IPS-11a (cell line): Measurements from ENCODE around the gene AKR1A1.
"Not testable (repeated sequence)": the region's sequence is repeated elsewhere in the genome, so short reads cannot be mapped to it uniquely, and the experiment has no call there.

Experiments used
- H3K4me3 ChIP-seq: one replicate; pipeline ENCODE4 v1.5.1; 2013; ENCODE audit warnings: low read depth, low read length, control low read depth

AKR1A1 gene

DNA sequence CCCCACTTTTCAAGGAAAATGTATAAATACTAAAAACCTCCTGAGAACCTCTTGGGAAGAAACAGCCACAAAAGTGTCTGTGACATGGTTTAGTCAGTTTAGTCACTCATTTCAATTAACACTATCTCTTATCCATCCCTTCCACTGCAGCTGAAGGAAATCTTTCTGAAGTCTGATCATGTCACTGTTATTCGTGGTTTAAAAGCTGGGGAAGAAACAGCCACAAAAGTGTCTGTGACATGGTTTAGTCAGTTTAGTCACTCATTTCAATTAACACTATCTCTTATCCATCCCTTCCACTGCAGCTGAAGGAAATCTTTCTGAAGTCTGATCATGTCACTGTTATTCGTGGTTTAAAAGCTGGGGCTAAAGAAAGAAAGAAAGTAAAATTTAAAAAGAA lies 27.1 kb upstream of the AKR1A1 start:
- not testable (repeated sequence) for H3K4me3 ChIP-seq

DNA sequence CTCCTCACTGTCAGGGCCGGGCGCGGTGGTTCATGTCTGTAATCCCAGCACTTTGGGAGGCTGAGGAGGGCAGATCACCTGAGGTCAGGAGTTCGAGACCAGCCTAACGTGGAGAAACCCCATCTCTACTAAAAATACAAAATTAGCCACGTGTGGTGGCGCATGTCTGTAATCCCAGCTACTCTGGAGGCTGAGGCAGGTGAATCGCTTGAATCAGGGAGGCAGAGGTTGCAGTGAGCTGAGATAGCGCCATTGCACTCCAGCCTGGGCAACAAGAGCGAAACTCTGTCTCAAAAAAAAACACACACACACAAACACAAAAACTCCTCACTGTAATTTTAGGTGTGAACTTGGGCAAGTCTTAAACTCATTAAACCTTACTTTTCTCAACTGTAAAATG lies 26.7 kb upstream of the AKR1A1 start:
- H3K4me3 ChIP-seq, result not testable (repeated sequence)

DNA sequence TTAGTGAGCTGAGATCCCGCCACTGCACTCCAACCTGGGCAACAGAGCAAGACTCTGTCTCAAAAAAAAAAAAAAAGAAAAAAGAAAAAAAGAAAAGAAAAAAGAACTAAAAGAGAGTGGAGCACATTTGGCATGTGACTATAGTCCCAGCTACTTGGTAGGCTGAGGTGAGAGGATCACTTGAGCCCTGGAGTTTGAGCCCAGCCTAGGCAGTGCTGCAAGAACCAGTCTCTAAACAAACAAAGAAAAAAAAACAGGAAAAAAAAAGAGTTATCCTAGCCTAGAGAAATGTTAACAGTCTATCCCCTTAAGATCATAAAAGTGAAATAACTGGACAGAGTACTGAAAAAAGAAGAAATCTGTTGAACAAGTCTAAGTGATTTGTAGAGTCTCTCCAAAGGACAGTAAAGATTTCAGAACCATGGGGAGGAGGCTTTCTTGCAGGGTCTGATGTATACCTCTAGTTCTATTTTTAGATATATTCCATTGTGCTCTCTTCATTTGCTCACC lies 24.4 kb upstream of the AKR1A1 start:
- no peak overlapping the region for H3K4me3 ChIP-seq

DNA sequence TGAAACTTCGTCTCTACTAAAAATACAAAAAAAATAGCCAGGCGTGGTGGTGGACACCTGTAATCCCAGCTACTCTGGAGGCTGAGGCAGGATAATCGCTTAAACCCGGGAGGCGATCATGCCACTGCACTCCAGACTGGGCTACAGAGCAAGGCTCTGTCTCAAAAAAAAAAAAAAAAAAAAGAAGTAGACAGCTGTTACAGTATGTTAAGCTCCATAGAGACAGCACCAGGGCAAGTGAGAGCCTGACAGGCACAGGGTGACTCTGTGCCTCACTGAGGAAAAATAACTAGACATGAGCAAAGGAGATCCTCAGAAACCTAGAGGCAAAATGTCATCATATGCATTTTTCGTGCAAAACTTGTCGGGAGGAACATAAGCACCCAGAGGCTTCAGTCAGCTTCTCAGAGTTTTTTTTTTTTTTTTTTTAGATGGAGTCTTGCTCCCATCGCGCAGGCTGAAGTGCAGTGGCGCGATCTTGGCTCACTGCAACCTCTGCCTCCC lies 19.9 kb upstream of the AKR1A1 start:
- H3K4me3 ChIP-seq, result no peak overlapping the region

DNA sequence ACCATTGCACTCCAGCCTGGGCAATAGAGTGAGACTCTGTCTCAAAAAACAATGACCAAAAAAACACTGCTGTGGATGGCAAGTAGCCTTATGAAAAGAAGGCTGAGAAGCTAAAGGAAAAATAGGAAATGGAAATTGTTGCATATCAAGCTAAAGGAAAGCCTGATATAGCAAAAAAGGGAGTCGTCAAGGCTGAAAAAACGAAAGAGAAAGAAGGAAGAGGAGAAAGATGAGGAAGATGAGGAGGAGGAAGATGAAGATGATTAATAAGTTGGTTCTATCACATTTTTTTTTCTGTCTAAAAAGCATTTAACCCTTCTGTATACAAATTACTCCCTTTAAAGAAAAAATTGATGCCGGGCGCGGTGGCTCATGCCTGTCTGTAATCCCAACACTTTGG lies 18.8 kb upstream of the AKR1A1 start:
- no peak overlapping the region for H3K4me3 ChIP-seq

DNA sequence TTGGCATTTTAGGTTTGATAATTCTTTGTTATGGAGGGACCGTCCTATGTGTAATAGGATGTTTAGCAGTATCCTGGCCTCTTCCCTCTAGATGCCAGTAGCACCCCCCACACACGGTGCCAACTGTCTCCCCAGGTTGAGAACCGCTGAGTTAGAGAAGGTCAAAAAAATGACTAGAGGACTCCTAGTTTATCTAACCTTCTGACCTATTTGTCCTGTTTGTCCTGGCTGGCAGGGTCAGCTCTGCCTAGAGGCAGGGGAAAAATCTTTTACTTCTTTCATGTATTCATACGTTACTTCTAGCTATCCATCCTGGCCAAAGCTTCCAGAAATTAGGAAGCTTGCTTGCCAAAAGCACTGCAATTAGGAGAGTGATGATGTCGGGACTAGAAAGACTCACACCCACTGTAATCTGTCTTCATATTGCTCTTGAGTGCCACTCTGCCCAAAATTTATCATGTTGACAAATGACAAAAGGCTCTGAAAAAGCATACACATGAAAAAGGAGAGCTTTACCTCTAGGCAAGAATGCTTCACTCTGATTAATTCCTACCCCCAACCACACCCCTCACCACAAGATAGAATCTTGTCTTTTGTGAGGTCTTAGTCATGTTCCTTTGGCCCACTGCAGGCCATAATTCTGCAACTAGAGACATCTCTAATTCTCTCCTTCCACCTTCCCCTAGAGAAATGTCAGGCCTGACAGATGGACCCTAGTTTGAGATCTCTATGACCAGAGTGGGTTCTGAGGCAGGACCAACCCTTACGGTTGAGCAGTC lies 14.4 kb upstream of the AKR1A1 start:
- H3K4me3 ChIP-seq, result no peak overlapping the region

DNA sequence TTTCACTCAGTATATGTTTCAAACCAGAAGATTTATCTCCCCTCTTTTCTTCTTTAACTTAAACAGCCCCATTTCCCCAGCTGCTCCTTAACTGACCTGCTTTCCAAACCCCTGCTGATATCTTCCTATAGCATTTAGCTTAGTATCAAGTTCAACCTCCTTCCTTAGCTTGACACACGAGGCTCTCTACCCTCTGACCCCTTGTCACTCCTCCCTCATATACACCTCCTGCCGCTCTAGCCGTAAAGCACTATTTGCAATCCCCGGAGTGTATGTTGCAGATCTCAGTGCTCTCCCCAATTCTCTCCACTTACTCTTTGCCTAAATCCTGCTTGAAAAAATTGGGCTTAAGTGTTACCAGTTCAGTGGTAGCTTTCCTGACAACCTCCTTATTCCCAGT lies 13.7 kb upstream of the AKR1A1 start:
- no peak overlapping the region for H3K4me3 ChIP-seq

DNA sequence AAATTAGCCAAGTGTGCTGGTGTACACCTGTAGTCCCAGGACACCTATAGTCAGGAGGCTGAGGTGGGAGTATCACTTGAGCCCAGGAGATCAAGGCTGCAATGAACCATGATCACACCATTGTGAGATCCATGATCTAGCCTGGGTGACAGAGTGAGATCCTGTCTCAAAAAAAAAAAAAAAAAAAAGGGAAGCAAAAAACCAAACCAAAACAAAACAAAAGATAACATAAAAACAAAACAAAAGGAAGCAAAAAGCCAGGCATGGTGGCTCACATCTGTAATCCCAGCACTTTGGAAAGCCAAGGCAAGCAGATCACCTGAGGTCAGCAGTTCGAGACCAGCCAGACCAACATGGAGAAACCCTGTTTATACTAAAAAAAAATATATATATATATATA lies 9.4 kb upstream of the AKR1A1 start:
- H3K4me3 ChIP-seq, result no peak overlapping the region

DNA sequence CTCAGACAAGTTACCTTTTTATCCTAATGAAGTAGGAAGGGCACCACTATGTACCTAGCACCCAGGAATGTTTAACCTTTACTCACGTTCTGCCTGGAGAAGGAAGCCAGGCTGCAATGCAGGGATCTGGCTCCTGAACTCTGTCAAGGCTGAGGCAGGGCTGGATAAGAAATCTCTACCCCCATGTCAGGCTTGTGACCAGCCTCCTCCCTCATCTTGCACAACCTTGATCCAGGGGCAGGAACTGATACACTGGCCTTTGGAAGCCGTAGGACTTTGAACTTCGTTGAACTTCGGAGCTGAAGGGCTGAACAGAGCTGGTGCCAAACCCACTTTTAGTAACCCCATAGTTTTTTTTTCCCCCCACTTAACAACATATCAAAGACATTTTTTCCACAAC lies 8.0 kb upstream of the AKR1A1 start:
- no peak overlapping the region for H3K4me3 ChIP-seq

DNA sequence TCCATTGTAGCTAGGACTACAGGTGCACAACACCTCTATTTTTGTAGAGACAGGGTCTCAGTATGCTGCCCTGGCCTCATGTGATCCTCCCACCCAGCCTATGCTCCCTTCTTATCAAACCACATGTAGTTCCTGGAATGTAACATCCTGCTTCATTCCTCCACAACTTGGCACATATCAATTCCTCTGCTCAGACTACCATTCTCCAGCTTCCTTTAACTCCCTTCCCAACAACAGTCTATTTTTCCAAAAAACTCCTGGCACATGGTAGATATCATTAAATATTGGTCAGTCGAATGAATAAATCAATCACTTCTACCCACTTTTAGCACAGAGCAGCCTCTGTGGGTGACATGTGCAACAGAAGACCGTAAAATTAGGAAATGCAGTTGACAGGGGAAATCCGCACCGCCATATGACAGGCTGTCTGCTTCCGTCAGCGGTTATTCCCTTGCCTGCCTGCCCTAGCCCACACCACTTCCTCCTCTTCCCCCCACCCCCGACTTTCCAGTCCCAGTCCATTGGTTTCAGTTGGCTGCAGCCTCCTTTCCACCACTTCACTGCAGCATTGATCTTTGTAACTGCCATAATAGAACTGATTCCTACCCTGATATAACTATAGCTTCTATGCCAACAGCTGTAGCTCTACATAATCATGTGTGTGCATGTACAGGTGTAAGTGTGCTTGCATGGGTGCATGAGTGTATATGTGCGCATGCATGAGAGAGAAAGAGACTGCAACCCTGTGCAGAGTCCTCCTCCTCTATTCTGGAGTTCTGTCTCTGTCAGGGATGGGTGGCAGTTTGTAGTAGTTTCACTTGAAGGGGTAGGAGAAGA lies 6.8 kb upstream of the AKR1A1 start:
- H3K4me3 ChIP-seq, result no peak overlapping the region

DNA sequence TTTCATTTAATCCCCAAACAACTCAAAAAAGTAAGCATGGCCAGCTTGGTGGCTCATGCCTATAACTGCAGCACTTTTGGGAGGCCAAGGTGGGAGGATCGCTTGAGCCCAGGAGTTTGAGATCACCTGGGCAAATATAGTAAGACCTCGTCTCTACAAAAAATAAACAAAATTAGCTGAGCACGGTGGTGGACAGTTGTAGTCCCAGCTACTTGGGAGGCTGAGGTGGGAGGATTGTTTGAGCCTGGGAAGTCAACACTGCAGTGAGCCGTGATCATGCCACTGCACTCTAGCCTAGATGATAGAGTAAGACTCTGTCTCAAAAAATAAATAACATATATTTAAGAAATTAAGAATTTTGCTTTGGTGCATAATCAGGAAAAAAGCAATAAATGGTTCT lies 6.1 kb upstream of the AKR1A1 start:
- no peak overlapping the region for H3K4me3 ChIP-seq

DNA sequence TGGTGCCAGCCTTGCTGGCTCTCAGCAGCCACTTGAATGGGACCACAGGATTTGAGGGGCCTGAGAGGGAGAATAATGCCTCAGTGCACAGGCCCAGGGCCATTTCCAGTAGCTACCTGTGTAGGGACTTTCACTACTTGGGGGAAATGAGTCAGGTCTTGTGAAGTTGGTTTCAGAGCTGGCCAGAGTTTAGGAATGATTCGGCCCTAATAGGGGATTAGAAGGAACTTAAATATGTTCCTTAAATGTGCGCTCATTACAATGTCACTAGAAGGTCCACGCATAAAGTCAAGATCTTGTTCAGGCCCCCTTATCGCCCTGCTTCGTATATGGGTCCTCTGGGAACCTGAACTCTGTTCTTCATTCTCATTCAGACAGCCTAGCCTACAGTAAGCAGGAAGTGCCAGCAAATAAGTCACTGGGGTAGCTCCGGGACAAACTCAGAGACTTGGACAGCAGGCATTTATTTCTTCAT lies 5.6 kb upstream of the AKR1A1 start:
- no peak overlapping the region for H3K4me3 ChIP-seq

DNA sequence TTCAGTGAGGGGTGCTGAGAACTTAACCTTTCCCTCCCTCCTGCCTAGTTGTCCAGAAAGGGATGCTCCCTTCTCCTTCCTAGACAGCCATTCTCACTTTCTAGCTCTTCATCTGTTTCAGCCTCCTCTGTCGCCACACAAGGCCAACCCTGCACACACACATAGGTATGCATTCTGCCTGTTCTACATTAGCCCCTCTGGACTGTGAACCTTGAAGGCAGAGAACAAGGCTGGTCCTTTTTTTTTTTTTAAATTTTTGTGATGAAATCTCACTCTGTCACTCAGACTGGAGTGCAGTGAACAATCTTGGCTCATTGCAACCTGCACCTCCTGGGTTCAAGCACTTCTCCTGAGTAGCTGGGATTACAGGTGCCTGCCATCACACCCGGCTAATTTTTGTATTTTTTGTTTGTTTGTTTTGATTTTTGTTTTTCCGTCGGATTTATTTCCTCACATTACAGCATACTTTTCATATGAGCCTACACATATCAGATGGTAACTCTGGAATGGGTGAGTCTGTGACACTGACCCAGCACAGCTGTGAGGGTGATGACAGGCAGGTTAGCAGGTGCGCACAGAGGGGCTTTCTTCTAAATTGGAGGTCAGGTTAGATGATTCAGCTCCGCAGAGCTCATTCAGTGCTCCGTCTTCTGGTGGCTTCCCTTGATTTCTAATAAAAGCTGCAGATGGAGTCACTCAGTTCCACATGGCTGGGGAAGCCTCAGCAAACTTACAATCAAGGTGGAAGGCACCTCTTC lies 4.9 kb upstream of the AKR1A1 start:
- no peak overlapping the region for H3K4me3 ChIP-seq

DNA sequence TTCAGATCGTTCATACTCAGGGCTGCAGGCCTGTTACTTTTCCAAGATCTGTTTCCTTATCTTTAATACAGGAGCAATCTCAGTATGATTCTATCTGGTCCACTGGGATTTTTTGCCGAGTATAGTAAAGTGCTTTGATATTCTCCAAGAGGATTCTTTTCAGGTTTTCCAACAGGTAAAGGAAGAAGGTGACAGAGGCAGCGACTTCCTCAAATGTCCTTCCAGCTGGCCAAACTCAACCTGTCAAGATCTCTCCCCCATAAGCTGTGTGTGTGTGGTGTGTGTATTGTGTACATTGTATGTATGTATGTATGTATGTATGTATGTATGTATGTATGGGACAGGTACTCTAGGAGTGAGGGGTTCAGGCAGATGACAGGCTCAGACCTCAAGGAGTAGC lies 1.1 kb downstream of the AKR1A1 start:
- peak overlapping the region; percentile 75 for H3K4me3 ChIP-seq

DNA sequence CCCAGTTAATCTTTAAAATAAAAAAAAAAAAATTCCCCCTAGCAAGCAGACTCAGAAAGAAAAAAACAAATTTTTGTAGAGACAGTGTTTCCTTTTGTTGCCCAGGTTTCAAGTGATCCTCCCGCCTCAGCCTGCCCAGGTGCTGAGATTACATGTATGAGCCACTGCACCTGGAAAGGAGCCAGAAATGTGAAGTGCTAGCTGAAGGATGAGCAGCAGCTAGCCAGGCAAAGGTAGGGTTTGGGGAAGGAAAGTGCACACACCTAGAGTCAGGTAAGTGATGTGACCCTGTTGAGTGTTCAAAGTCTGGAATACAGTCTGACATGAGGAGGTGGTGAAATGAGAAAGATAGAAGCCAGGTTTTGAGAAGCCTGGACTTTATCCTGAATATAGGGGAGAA lies 1.7 kb downstream of the AKR1A1 start:
- H3K4me3 ChIP-seq, result no peak overlapping the region

DNA sequence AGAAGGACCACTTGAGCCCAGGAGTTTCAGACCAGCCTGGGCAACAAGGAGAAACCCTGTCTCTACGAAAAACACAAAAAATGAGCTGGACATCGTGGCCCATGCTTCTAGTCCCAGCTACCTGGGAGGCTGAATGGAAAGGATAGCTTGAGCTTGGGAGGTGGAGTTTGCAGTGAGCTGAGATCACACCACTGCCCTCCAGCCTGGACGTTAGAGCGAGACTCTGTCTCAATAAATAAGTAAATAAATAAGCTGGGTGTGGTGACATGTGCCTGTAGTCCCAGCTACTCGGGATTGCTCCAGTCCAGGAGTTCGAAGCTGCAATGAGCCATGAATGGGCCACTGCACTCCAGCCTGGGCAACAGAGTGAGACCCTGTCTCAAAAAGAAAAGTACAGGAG lies 3.6 kb downstream of the AKR1A1 start:
- H3K4me3 ChIP-seq, result no peak overlapping the region

DNA sequence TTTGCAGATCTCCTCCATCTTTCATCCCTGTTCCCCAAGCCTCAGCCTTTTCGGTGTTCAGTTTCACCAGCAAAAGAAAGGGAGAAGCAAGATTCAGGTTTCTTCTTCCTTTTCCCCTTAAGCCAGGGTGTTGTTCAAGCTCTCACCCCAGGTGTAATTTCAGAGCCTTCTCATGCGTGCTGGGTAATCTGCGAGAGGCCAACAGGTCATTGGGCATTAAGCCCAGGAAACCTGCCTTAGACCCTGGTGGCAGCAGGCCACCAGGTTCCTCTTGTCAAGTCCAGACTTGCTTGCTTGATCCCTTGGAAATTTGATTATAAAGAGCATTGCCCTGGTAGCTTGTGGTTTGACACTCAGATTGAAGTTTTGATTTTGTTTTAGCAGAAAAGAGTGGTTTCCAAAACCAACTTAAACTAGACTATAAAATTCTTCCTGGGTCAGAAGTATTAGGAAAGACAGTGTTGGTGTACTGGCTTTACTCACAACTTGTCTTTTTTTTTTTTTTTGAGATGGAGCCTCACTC lies 6.9 kb downstream of the AKR1A1 start:
- no peak overlapping the region for H3K4me3 ChIP-seq

DNA sequence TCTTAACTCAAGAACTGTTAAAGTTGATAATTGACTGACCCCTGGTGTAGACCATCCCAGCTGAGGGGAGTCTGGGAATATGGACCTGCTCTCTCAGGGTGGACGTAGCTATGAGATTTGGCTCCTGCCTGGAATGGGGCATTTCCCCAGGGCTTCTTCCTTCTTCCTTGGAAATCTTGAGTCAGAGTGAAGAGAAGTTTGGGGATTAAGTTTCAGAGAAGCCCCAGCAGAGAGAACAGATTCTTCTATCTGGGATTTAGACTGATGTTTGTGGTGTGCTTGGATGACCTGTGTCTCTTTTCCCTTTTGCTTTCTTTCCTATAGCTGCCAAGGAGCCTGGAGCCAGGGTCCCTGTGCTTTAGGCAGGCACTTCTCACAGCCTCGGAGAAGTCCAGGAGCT lies 13.2 kb downstream of the AKR1A1 start:
- no peak overlapping the region for H3K4me3 ChIP-seq

DNA sequence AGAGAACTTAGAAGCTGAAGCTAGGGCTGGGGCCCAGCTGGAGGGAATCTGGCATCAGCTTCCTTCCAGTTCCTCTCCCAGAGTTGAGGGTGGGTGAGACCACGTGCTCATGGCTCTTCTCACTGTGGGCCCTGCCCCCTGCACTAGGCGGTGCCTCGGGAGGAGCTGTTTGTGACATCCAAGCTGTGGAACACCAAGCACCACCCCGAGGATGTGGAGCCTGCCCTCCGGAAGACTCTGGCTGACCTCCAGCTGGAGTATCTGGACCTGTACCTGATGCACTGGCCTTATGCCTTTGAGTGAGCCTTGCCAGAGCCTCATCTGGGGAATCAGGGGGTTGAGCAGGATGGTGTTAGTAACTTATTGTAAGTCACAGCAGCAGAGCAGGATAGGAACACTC lies 16.1 kb downstream of the AKR1A1 start:
- no peak overlapping the region for H3K4me3 ChIP-seq

DNA sequence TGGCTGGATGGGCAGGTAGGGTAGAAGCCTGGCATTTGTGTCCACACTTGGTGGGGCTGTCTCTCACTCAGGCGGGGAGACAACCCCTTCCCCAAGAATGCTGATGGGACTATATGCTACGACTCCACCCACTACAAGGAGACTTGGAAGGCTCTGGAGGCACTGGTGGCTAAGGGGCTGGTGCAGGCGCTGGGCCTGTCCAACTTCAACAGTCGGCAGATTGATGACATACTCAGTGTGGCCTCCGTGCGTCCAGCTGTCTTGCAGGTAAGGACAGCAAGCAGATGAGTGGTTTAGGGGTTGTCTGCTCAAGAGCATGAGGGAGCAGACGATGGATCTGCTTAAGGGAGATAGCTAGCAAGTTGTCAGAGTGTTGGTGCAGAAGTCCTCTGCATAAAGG lies 17.3 kb downstream of the AKR1A1 start:
- no peak overlapping the region for H3K4me3 ChIP-seq

DNA sequence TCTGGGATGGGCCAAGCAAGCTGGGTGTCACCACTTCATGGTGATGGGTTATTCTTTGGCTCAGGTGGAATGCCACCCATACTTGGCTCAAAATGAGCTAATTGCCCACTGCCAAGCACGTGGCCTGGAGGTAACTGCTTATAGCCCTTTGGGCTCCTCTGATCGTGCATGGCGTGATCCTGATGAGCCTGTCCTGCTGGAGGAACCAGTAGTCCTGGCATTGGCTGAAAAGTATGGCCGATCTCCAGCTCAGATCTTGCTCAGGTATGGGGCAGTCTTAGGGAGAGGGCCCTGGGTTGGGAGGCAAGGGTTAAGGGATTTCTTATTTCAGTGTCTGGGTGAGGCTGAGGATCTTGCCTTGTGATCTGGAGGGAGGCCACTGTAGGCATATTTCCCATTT lies 17.8 kb downstream of the AKR1A1 start:
- no peak overlapping the region for H3K4me3 ChIP-seq
